CD14-positive monocyte (primary cell): ENCODE data around the gene HSD17B8. TPM values are rescaled to one million over a fixed set of nuclear protein-coding genes. Genes with fewer than 3 reads are reported as not detected.

Experiments used
- DNase-seq, 3 donors: peaks; one replicate each; pipeline ENCODE4 v3.0.0-alpha.2; 2011 to 2022
- H2AFZ ChIP-seq: 2 replicates; pipeline ENCODE4 v1.6.0; 2012; ENCODE audit warnings: mild to moderate bottlenecking, low read depth, low read length, inconsistent platforms; ENCODE audit not compliant: insufficient read depth, poor library complexity, severe bottlenecking
- H3K27ac ChIP-seq, 2 donors: 1 replicate in 1 of 2; 2 replicates in 1 of 2; pipeline ENCODE4 v1.5.1; 2012 to 2013; ENCODE audit warnings: low read length in 2 of 2, control low read depth in 1 of 2, inconsistent platforms in 1 of 2, low read depth in 1 of 2, mild to moderate bottlenecking in 1 of 2
- H3K27me3 ChIP-seq, 2 donors: one replicate each; pipeline versions ENCODE4 v1.6.0 to v1.6.1; 2011 to 2013; ENCODE audit warnings: low read length in 2 of 2; ENCODE audit not compliant: control insufficient read depth in 2 of 2, insufficient read depth in 2 of 2
- H3K36me3 ChIP-seq, 2 donors: replicated peaks in 1 of 2; 1 replicate in 1 of 2; 2 replicates in 1 of 2; pipeline versions ENCODE4 v1.5.1 to v1.6.1; 2012 to 2013; ENCODE audit warnings: low read length in 2 of 2, control low read depth in 1 of 2, inconsistent platforms in 1 of 2, mild to moderate bottlenecking in 1 of 2; ENCODE audit not compliant: insufficient read depth in 2 of 2, control insufficient read depth in 1 of 2
- H3K4me1 ChIP-seq, 2 donors: 1 replicate in 1 of 2; 2 replicates in 1 of 2; pipeline versions ENCODE4 v1.5.1 to v1.6.1; 2012 to 2013; ENCODE audit warnings: low read length in 2 of 2, control low read depth in 1 of 2, inconsistent platforms in 1 of 2, mild to moderate bottlenecking in 1 of 2, moderate library complexity in 1 of 2; ENCODE audit not compliant: insufficient read depth in 2 of 2, control insufficient read depth in 1 of 2
- H3K4me2 ChIP-seq: replicated peaks from 2 replicates; pipeline ENCODE3; 2012; ENCODE audit warnings: low read length, moderate library complexity, mild to moderate bottlenecking; ENCODE audit not compliant: poor library complexity, severe bottlenecking; ENCODE audit errors: extremely low read depth
- H3K4me3 ChIP-seq, 3 experiments: fragments of 200-600 bp in 1 of 3; sonication (generic) in 1 of 3; replicated peaks in 1 of 3; 1 replicate in 2 of 3; 2 replicates in 1 of 3; pipeline ENCODE4 v1.5.1; 2011 to 2013; ENCODE audit warnings: low read length in 3 of 3, mild to moderate bottlenecking in 3 of 3, control low read depth in 2 of 3, low read depth in 2 of 3, inconsistent platforms in 1 of 3, moderate library complexity in 1 of 3
- H3K79me2 ChIP-seq: 2 replicates; pipeline ENCODE4 v1.6.0; 2012; ENCODE audit warnings: mild to moderate bottlenecking, control low read depth, inconsistent platforms, low read length, moderate library complexity; ENCODE audit not compliant: insufficient read depth
- H3K9ac ChIP-seq: 2 replicates; pipeline ENCODE4 v1.6.0; 2017; ENCODE audit warnings: low read length, mild to moderate bottlenecking; ENCODE audit not compliant: insufficient read depth, poor library complexity, severe bottlenecking
- H3K9me3 ChIP-seq, 2 donors: replicated peaks in 1 of 2; 1 replicate in 1 of 2; 2 replicates in 1 of 2; pipeline versions ENCODE4 v1.5.1 to v1.6.1; 2012 to 2013; ENCODE audit warnings: low read length in 2 of 2, control low read depth in 1 of 2; ENCODE audit not compliant: control insufficient read depth in 1 of 2, insufficient read depth in 1 of 2
- H4K20me1 ChIP-seq: 2 replicates; pipeline ENCODE4 v1.6.0; 2012; ENCODE audit warnings: mild to moderate bottlenecking, low read length, control low read depth, moderate library complexity; ENCODE audit not compliant: insufficient read depth
- H3K27ac Mint-ChIP-seq, 7 donors: one replicate each; pipeline ENCODE4 v1.8.0; 2020; ENCODE audit warnings: mild to moderate bottlenecking in 7 of 7, mixed read lengths in 7 of 7, moderate library complexity in 6 of 7, inconsistent platforms in 2 of 7
- H3K27me3 Mint-ChIP-seq, 3 donors: one replicate each; pipeline ENCODE4 v1.8.0; 2021 to 2022; ENCODE audit warnings: low read depth in 3 of 3, mild to moderate bottlenecking in 3 of 3, mixed read lengths in 3 of 3, moderate library complexity in 3 of 3, inconsistent platforms in 1 of 3
- H3K36me3 Mint-ChIP-seq, 2 donors: one replicate each; pipeline ENCODE4 v1.8.0; 2020; ENCODE audit warnings: mixed read lengths in 2 of 2, inconsistent platforms in 1 of 2, mild to moderate bottlenecking in 1 of 2
- H3K4me1 Mint-ChIP-seq: one replicate; pipeline ENCODE4 v1.8.0; 2020; ENCODE audit warnings: mild to moderate bottlenecking, mixed read lengths
- H3K4me3 Mint-ChIP-seq, 2 donors: one replicate each; pipeline ENCODE4 v1.8.0; 2020; ENCODE audit warnings: mild to moderate bottlenecking in 2 of 2, mixed read lengths in 2 of 2, moderate library complexity in 1 of 2
- H3K9me3 Mint-ChIP-seq, 7 donors: one replicate each; pipeline ENCODE4 v1.8.0; 2020 to 2022; ENCODE audit warnings: mixed read lengths in 7 of 7, mild to moderate bottlenecking in 6 of 7, moderate library complexity in 6 of 7, inconsistent platforms in 2 of 7
- WGBS: methylation state at CpG from one replicate; pipeline ENCODE4 v1.1.5; 2013; ENCODE audit warnings: missing lambda C conversion rate; ENCODE audit not compliant: insufficient coverage; 5-methylcytosine and 5-hydroxymethylcytosine counted together
- intact Hi-C, 2 donors: fragments of 100-400 bp; cut with micrococcal nuclease; formaldehyde crosslinking; loops; one replicate each; pipeline versions ENCODE4 v1.15.0 to v1.15.1; 2023
- polyA plus RNA-seq, 3 donors: library from polyadenylated mRNA; depleted of rRNA in 1 of 3; unstranded in 2 of 3; stranded (reverse) in 1 of 3; fragments of 300-500 nt in 2 of 3; fragments of >200 nt in 1 of 3; fragmentation: Illumina TruSeq in 2 of 3; gene quantifications; 1 replicate in 2 of 3; 2 replicates in 1 of 3; pipeline ENCODE4 v1.2.3, GENCODE V29; 2012 to 2021
- TF ChIP-seq, protein P1 (sequence below): fragments of 200-600 bp; IDR thresholded peaks from one replicate; pipeline ENCODE4 v1.8.0; 2022; ENCODE audit warnings: antibody characterized with exemption, mild to moderate bottlenecking

HSD17B8 gene
- polyA plus RNA-seq, 3 donors: 3.8 to 10.6 (median 4.7) TPM

DNA sequence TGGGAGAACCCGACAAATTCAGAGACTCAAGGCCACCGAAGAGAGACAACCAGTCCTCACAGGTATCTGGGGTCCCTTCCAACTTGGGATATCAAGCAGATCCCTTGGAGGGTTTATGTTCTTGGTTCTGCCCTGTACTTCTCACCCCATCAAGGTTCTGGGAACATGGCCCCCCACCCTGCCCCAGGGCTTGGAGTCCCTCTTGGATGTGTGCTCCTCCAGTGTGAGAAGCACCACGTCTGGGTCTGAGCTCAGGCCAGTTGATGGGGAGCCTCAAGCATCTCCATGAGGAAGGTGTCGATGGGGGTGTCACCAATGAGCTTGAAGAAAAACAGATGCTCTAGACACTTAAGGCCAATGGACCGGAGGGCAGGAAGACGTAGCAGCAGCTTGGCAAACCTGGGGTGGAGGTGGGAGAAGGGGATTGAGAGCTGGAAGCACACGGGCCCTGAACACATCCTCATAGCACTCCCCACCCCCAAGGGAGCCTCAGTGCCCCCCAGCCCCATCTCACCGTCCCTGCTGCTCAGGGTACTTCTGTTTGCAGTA lies 9.9 kb upstream of the HSD17B8 start:
- TF ChIP-seq, protein P1, sequence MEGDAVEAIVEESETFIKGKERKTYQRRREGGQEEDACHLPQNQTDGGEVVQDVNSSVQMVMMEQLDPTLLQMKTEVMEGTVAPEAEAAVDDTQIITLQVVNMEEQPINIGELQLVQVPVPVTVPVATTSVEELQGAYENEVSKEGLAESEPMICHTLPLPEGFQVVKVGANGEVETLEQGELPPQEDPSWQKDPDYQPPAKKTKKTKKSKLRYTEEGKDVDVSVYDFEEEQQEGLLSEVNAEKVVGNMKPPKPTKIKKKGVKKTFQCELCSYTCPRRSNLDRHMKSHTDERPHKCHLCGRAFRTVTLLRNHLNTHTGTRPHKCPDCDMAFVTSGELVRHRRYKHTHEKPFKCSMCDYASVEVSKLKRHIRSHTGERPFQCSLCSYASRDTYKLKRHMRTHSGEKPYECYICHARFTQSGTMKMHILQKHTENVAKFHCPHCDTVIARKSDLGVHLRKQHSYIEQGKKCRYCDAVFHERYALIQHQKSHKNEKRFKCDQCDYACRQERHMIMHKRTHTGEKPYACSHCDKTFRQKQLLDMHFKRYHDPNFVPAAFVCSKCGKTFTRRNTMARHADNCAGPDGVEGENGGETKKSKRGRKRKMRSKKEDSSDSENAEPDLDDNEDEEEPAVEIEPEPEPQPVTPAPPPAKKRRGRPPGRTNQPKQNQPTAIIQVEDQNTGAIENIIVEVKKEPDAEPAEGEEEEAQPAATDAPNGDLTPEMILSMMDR: no peak
- H2AFZ ChIP-seq: no peak overlapping the region
- no peaks in the 10 kb centered on the region for H3K9me3 ChIP-seq
- peaks cover 20 to 25% of the 10 kb centered on the region in 2 donors for H3K4me1 ChIP-seq
- peaks cover 42% of the 10 kb centered on the region for H3K4me1 Mint-ChIP-seq
- H3K79me2 ChIP-seq: peaks cover 14% of the 10 kb centered on the region
- peaks cover 43 to 48% of the 10 kb centered on the region in 2 donors for H3K36me3 Mint-ChIP-seq
- peaks cover 61% of the 10 kb centered on the region for H4K20me1 ChIP-seq
- peaks cover 37 to 40% of the 10 kb centered on the region in 2 donors for H3K36me3 ChIP-seq
- H3K27me3 Mint-ChIP-seq: peaks cover 32 to 44% (median 37%) of the 10 kb centered on the region in 3 donors
- WGBS: 95% methylated on average over 3 of the region's 8 CpGs
- H3K27me3 ChIP-seq: peaks cover 23 to 43% of the 10 kb centered on the region in 2 donors
- no peak overlapping the region for H3K4me2 ChIP-seq
- H3K27ac ChIP-seq: no peak overlapping the region
- peak overlapping the region in 1 of 2 donors; percentile 36 for H3K4me3 Mint-ChIP-seq
- H3K27ac Mint-ChIP-seq: no peak overlapping the region
- DNase-seq: no peak
- peaks cover 0 to 13% (median 3%) of the 10 kb centered on the region in 7 donors for H3K9me3 Mint-ChIP-seq
- intact Hi-C loops: loop anchor here in 1 of 2 donors (10.0 kb wide), 1 partner anchor 50 kb away; no protein-coding TSS in a partner anchor
- H3K9ac ChIP-seq: no peak overlapping the region
- H3K4me3 ChIP-seq: no peak overlapping the region

DNA sequence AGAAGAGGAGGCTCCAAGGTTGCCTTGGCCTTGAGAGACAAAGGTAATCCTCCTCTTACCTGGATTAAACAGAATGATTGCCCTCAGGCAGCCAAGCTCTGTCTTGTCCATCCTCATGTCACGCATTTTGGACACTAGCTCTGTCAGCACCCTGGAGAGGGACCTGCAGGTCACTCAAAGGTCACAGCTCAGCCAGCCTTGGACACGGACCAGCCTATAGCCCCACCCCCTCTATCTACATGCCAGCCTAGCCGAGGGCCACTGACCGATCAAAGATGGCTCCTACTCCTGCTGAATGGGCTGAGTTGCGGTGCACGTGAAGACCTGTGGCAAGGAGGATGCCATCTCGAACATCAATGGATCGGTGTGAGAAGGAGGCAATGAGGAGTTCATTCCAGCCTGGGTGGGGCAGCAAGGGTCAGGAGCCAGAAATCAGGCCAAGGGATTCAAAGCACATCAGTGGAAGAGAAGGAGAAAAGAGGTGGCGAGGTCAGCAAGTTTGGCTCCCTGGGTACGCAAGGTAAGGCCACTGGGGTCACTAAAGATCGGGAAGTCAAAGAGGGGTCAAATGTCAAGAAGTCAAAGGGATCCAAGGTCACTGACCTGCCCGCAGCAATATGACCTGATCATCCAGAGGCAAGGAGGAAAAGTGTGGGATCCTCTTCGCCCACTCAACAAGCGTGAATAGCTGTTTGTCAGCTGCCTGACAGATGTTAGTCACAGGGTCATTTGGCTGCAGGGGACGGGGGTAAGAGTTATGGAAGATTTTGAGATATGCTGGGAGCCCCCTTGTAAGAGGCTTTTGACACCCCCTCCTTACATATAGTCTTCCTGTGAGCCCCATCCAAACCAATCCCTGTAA lies 8.9 kb upstream of the HSD17B8 start:
- no peak overlapping the region for H3K27ac ChIP-seq
- H3K9ac ChIP-seq: no peak overlapping the region
- H3K9me3 ChIP-seq: no peaks in the 10 kb centered on the region
- peaks cover 23% of the 10 kb centered on the region for H3K79me2 ChIP-seq
- H3K4me3 Mint-ChIP-seq: peak overlapping the region in 1 of 2 donors; percentile 50
- peaks cover 25 to 34% (median 31%) of the 10 kb centered on the region in 3 donors for H3K27me3 Mint-ChIP-seq
- H3K9me3 Mint-ChIP-seq: peaks cover 0 to 13% (median 2%) of the 10 kb centered on the region in 7 donors
- H4K20me1 ChIP-seq: peaks cover 64% of the 10 kb centered on the region
- no peak for DNase-seq
- intact Hi-C loops: loop anchor here in 1 of 2 donors (10.0 kb wide), 1 partner anchor 49 kb away; no protein-coding TSS in a partner anchor
- H2AFZ ChIP-seq: no peak overlapping the region
- peaks cover 25 to 29% of the 10 kb centered on the region in 2 donors for H3K4me1 ChIP-seq
- peaks cover 46% of the 10 kb centered on the region for H3K4me1 Mint-ChIP-seq
- H3K27ac Mint-ChIP-seq: peak overlapping the region in 1 of 7 donors; percentile 75
- H3K36me3 ChIP-seq: peaks cover 37 to 40% of the 10 kb centered on the region in 2 donors
- peaks cover 43 to 48% of the 10 kb centered on the region in 2 donors for H3K36me3 Mint-ChIP-seq
- TF ChIP-seq, protein P1: no peak
- no peak overlapping the region for H3K4me2 ChIP-seq
- 93% methylated on average over 11 of the region's 15 CpGs for WGBS
- H3K4me3 ChIP-seq: no peak overlapping the region
- H3K27me3 ChIP-seq: peaks cover 21 to 33% of the 10 kb centered on the region in 2 donors
